ENCODE results near the gene MCRIP1.

MCRIP1 gene

DNA sequence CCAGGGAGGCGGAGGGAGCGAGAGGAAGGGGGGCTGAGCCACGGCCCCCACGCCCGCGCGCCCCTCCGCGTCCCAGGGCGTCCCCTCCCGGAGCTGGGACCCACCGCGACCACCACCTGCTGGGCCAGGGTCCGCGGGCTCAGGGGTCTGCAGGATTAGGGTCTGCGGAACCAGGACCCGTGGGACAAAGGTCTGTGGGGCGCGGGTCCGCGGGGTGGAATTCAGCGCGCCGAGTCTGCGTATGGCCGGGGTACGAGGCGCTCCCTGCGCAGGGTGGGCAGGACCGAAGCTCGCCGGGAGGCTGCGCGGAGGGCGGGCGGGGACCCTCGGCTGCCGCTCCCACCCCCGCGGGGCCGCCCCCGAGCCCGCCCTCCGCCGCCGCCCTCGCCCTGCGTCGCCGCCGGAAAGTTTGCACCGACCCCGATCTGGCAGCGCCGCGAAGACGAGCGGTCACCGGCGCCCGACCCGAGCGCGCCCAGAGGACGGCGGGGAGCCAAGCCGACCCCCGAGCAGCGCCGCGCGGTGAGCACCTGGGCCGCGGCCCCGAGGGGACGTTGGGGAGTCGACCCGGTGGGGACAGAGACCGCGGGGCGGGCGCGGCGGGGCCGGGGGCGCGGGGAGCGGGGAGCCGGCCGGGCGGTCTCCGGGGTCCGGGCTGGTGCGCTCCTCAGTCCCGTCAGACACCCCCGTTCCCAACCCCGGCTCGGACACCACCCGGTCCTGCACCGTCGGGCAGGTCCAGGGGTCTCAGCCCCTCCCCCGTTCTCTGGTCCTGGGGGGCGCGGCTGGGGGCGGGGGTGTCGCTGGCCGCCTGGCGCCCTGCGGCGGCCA is 29.1 kb downstream of the MCRIP1 start, which contains the start of gene GCGR:
Gene GCGR, plus strand, starts transcription at position 423 of the 831 bp plus-strand sequence. CDS start 4,869 bp downstream, outside the sequence.
- DNase-seq (ENCODE audit: low spot score), result no peak

- DNase-seq (ENCODE audit: low spot score), result no peak
These were observed 30.0 kb downstream of the MCRIP1 start for GRCh38 chr17:81802856-81803643.

DNA sequence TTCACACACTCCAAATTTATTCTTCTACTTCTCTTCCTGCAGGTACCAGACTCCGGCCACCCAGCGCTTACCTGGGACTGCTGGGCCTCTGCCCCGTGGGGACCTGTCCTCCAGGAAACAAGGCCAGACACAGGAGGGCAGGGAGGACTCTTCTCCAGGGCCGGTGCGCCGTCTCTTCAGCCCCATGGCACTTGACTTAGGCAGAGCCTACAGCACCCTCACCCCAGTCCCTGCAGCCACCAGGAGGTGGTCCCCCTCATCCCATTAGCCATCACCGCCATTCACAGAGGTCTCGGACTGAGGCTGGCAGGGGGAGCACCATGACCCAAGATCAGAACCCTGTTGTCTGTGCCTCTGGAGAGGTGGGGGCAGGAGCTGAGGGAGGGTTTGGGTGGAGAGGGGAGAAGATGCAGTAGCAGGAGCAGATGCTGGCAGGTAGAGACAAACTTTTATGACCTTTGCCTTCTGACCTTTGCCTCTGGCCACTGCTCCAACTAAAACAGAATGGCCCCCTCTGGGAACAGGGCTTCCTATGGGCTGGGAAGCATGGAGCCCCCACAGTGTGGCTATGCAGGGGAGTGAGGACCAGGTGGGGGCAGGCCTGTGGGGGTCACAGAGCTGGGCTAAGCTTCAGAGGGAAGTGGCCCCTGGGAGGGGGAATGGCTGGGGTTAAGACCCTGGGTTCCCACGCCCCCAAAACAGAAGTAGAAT is 30.9 kb downstream of the MCRIP1 start:
- no peak for DNase-seq (ENCODE audit: low spot score)

GRCh38 chr17:81801327-81801726 is 31.8 kb downstream of the MCRIP1 start:
- no peak for DNase-seq (ENCODE audit: low spot score)

DNA sequence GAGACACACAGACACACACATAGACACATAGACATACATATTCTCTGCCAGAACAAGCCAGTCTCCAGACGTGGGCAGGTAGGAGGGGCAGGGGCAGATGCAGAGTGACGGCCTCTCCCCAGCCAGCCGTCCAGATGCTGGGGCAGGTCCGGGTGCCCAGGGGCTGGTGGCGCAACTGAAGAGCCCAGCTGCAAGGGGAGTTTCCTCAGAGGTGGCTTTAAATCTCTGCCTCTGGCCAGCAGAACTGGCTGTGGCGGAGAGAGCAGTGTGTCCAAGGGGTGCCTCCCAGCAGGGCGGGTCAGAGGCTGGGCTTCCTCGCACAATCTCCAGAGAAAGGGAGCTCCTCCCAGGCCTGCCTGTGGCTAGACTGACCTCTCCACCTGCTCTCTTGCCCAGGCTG is 38.6 kb downstream of the MCRIP1 start:
- DNase-seq (ENCODE audit: low spot score), result no peak

DNA sequence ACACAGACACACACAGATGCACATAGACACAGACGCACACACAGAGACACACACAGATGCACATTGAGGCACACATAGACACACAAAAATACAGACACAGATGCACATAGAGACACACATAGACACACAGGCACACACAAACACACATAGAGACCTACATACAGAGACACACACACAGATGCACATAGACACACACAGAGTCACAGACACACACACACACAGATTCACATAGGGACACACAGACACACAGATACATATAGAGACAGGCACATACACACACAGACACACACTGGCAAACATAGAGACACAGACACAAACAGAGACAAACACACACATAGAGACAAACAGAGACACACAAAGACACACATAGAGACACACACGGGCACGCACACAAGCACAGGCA is 39.0 kb downstream of the MCRIP1 start:
- no peak for DNase-seq (ENCODE audit: low spot score)

DNA sequence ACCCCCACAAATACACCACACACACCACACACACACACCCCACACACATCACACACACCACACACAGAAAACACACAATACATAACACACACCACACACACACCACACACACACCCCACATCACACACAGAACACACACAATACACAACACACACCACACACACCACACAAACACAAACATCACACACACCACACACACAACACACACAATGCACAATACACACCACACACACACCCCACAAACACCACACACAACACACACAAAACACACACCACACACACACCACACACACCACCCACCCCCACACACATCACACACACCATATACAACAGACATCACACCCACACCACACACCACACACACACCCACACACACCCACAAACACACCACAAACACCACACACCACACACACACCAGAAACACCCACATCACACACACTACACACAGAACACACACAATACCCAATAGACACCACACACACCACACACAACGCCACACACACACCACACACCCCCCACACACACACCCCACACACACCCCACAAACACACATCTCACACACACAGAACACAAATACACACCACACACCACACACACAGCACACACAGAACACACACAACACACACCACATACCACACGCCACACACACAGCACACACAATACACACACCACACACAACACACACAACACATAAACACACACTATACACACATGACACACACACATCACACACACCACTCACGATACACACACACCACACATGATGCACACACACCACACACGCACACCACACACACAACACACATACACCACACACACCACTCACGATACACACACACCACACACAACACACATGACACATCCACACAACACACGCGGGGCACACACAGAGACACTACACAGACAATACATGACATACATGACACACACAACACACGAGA is 40.1 kb downstream of the MCRIP1 start:
- DNase-seq (ENCODE audit: low spot score), result no peak

Measured in ecto neural progenitor cell (in vitro differentiated cells).